GM12878 (cell line): ENCODE measurements around the gene POLR2I. TPM values are rescaled to one million over a fixed set of nuclear protein-coding genes. Genes with fewer than 3 reads are reported as not detected.

ENCODE experiments used
- BHLHE40 ChIP-seq, 2 experiments: fragments of 450-650 bp in 1 of 2; IDR thresholded peaks; 2 replicates each; pipeline ENCODE4 v1.6.1; 2011 to 2017; ENCODE audit warnings: low read depth in 2 of 2, borderline replicate concordance in 1 of 2, improper control_type of control experiment in 1 of 2, low read length in 1 of 2, mild to moderate bottlenecking in 1 of 2
- DPF2 ChIP-seq: fragments of 450-650 bp; IDR thresholded peaks from 2 replicates; pipeline ENCODE4 v1.6.1; 2017; ENCODE audit warnings: mild to moderate bottlenecking
- EGR1 ChIP-seq, 2 experiments: IDR thresholded peaks; 1 replicate in 1 of 2; 2 replicates in 1 of 2; pipeline ENCODE4 v1.6.1; 2011 to 2012; ENCODE audit warnings: low read depth in 2 of 2, low read length in 2 of 2, borderline replicate concordance in 1 of 2, mild to moderate bottlenecking in 1 of 2, moderate library complexity in 1 of 2
- FOXK2 ChIP-seq: fragments of 450-650 bp; IDR thresholded peaks from 2 replicates; pipeline ENCODE4 v1.6.1; 2017; ENCODE audit warnings: mild to moderate bottlenecking, moderate library complexity
- NR2F1 ChIP-seq: fragments of 450-650 bp; conservative IDR thresholded peaks from 2 replicates; pipeline ENCODE4 v1.6.1; 2017; ENCODE audit warnings: mild to moderate bottlenecking
- SIN3A ChIP-seq: IDR thresholded peaks from 2 replicates; pipeline ENCODE4 v1.6.1; 2012; ENCODE audit warnings: low read depth, low read length, improper control_type of control experiment
- SP1 ChIP-seq: IDR thresholded peaks from one replicate; pipeline ENCODE4 v1.6.1; 2011; ENCODE audit warnings: low read depth, low read length
- polyA plus RNA-seq, 11 experiments: library from polyadenylated mRNA; depleted of rRNA in 4 of 11; unstranded in 6 of 11; stranded (reverse) in 5 of 11; fragments of >200 nt; fragmentation: Nextera tagmentation in 4 of 11; fragmentation: Illumina TruSeq in 1 of 11; extraction: Ambion mirVana in 4 of 11; extraction: Trizol in 1 of 11; gene quantifications; 1 replicate in 1 of 11; 2 replicates in 10 of 11; pipeline versions ENCODE4 v1.2.1 to v1.2.3, GENCODE V29; 2011 to 2016; ENCODE audit warnings: inconsistent platforms in 2 of 11, missing spikeins in 2 of 11, low read depth in 1 of 11
- total RNA-seq, 4 experiments: library from RNA; depleted of rRNA in 3 of 4; stranded (reverse); fragments of >200 nt in 3 of 4; fragmentation: Illumina TruSeq in 1 of 4; extraction: Trizol in 1 of 4; gene quantifications; 2 replicates each; pipeline versions ENCODE4 v1.2.1 to v1.2.3, GENCODE V29; 2013 to 2021
- TF ChIP-seq, protein P1 (sequence below): fragments of 450-650 bp; IDR thresholded peaks from 2 replicates; pipeline ENCODE4 v1.6.1; 2017; ENCODE audit warnings: mild to moderate bottlenecking, moderate library complexity
- TF ChIP-seq, protein P2 (sequence below): fragments of 150-350 bp; IDR thresholded peaks from 2 replicates; pipeline ENCODE4 v1.6.1; 2014; ENCODE audit warnings: mild to moderate bottlenecking, low read depth, low read length
- TF ChIP-seq, protein P3 (sequence below): IDR thresholded peaks from 2 replicates; pipeline ENCODE4 v1.6.1; 2012; ENCODE audit warnings: improper control_type of control experiment, low read depth, low read length; ENCODE audit not compliant: insufficient replicate concordance
- TF ChIP-seq, protein P4 (sequence below): fragments of 450-650 bp; formaldehyde crosslinking; IDR thresholded peaks from 2 replicates; pipeline ENCODE4 v1.5.0; 2022; ENCODE audit warnings: mild to moderate bottlenecking, missing genetic modification characterization
- TF ChIP-seq, protein P5 (sequence below): fragments of 450-650 bp; IDR thresholded peaks from 2 replicates; pipeline ENCODE4 v1.6.1; 2016; ENCODE audit warnings: mild to moderate bottlenecking

POLR2I gene
- total and polyA plus RNA-seq, 10 of the 15 experiments (the other 5 are each of a cell fraction or from before 2014, with no cell fraction given), result 30.9 to 272 (median 202) TPM

DNA sequence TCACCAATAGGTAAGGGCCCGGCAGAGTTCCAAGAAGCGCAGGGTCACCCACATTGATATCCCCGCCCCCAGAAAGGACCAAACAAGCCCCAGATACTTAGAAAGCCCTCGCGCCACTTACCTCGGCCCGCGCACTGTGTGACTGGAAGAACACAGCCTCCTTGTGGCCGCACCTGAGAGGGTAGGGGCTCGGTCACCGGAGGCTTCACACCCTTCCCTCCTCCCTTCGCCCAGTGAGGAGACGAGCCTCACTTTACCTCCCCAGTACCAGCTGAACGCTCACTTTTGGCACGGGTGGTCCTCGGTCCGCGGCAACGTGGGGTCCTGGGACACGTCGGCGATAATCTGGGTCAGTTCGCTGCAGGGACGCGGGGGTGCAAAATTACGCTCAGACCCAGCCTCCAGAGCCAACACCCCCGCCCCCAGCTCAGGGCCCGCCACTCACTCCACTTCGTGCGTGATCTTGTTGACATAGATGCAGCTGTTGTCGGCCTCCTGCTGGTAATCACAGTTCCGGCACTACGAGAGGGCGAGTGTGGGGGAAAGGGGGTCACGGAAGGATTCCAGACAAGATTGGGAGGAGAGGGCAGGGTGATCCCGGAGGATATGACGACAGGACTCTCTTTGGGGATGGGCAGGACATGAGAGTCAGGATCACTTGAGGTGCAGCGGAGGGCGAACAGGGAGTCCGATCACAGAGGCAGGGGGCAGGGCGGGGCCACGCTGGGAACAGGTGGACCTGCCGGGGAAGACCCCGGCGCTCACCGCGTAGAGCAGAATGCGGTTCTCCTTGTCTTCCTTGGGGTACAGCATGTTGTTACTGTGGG, 568 bp downstream of the POLR2I start (continued):
- TF ChIP-seq, protein P1, sequence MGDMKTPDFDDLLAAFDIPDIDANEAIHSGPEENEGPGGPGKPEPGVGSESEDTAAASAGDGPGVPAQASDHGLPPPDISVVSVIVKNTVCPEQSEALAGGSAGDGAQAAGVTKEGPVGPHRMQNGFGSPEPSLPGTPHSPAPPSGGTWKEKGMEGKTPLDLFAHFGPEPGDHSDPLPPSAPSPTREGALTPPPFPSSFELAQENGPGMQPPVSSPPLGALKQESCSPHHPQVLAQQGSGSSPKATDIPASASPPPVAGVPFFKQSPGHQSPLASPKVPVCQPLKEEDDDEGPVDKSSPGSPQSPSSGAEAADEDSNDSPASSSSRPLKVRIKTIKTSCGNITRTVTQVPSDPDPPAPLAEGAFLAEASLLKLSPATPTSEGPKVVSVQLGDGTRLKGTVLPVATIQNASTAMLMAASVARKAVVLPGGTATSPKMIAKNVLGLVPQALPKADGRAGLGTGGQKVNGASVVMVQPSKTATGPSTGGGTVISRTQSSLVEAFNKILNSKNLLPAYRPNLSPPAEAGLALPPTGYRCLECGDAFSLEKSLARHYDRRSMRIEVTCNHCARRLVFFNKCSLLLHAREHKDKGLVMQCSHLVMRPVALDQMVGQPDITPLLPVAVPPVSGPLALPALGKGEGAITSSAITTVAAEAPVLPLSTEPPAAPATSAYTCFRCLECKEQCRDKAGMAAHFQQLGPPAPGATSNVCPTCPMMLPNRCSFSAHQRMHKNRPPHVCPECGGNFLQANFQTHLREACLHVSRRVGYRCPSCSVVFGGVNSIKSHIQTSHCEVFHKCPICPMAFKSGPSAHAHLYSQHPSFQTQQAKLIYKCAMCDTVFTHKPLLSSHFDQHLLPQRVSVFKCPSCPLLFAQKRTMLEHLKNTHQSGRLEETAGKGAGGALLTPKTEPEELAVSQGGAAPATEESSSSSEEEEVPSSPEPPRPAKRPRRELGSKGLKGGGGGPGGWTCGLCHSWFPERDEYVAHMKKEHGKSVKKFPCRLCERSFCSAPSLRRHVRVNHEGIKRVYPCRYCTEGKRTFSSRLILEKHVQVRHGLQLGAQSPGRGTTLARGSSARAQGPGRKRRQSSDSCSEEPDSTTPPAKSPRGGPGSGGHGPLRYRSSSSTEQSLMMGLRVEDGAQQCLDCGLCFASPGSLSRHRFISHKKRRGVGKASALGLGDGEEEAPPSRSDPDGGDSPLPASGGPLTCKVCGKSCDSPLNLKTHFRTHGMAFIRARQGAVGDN, result no peak
- TF ChIP-seq BHLHE40 (IDR thresholded peaks at IDR 0.05; ENCODE audit: borderline replicate concordance in 1 of 2, low read depth in 2 of 2, low read length in 1 of 2) (0 out of 4 replicates have a peak, but pooled peaks have one; percentile 3 to 4), SP1 (no peak), SIN3A (no peak), NR2F1 (no peak), EGR1 (IDR thresholded peaks at IDR 0.05; ENCODE audit: borderline replicate concordance in 1 of 2, low read depth in 2 of 2, low read length in 2 of 2) (no peak), DPF2 (0 out of 2 replicates have a peak, but pooled peaks have one; percentile 1), FOXK2 (peak; percentile 34; the same call in 1 of the 2 replicates)
- TF ChIP-seq, protein P2, sequence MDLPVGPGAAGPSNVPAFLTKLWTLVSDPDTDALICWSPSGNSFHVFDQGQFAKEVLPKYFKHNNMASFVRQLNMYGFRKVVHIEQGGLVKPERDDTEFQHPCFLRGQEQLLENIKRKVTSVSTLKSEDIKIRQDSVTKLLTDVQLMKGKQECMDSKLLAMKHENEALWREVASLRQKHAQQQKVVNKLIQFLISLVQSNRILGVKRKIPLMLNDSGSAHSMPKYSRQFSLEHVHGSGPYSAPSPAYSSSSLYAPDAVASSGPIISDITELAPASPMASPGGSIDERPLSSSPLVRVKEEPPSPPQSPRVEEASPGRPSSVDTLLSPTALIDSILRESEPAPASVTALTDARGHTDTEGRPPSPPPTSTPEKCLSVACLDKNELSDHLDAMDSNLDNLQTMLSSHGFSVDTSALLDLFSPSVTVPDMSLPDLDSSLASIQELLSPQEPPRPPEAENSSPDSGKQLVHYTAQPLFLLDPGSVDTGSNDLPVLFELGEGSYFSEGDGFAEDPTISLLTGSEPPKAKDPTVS, result no peak
- TF ChIP-seq, protein P3, sequence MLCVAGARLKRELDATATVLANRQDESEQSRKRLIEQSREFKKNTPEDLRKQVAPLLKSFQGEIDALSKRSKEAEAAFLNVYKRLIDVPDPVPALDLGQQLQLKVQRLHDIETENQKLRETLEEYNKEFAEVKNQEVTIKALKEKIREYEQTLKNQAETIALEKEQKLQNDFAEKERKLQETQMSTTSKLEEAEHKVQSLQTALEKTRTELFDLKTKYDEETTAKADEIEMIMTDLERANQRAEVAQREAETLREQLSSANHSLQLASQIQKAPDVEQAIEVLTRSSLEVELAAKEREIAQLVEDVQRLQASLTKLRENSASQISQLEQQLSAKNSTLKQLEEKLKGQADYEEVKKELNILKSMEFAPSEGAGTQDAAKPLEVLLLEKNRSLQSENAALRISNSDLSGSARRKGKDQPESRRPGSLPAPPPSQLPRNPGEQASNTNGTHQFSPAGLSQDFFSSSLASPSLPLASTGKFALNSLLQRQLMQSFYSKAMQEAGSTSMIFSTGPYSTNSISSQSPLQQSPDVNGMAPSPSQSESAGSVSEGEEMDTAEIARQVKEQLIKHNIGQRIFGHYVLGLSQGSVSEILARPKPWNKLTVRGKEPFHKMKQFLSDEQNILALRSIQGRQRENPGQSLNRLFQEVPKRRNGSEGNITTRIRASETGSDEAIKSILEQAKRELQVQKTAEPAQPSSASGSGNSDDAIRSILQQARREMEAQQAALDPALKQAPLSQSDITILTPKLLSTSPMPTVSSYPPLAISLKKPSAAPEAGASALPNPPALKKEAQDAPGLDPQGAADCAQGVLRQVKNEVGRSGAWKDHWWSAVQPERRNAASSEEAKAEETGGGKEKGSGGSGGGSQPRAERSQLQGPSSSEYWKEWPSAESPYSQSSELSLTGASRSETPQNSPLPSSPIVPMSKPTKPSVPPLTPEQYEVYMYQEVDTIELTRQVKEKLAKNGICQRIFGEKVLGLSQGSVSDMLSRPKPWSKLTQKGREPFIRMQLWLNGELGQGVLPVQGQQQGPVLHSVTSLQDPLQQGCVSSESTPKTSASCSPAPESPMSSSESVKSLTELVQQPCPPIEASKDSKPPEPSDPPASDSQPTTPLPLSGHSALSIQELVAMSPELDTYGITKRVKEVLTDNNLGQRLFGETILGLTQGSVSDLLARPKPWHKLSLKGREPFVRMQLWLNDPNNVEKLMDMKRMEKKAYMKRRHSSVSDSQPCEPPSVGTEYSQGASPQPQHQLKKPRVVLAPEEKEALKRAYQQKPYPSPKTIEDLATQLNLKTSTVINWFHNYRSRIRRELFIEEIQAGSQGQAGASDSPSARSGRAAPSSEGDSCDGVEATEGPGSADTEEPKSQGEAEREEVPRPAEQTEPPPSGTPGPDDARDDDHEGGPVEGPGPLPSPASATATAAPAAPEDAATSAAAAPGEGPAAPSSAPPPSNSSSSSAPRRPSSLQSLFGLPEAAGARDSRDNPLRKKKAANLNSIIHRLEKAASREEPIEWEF, result no peak
- TF ChIP-seq, protein P4, sequence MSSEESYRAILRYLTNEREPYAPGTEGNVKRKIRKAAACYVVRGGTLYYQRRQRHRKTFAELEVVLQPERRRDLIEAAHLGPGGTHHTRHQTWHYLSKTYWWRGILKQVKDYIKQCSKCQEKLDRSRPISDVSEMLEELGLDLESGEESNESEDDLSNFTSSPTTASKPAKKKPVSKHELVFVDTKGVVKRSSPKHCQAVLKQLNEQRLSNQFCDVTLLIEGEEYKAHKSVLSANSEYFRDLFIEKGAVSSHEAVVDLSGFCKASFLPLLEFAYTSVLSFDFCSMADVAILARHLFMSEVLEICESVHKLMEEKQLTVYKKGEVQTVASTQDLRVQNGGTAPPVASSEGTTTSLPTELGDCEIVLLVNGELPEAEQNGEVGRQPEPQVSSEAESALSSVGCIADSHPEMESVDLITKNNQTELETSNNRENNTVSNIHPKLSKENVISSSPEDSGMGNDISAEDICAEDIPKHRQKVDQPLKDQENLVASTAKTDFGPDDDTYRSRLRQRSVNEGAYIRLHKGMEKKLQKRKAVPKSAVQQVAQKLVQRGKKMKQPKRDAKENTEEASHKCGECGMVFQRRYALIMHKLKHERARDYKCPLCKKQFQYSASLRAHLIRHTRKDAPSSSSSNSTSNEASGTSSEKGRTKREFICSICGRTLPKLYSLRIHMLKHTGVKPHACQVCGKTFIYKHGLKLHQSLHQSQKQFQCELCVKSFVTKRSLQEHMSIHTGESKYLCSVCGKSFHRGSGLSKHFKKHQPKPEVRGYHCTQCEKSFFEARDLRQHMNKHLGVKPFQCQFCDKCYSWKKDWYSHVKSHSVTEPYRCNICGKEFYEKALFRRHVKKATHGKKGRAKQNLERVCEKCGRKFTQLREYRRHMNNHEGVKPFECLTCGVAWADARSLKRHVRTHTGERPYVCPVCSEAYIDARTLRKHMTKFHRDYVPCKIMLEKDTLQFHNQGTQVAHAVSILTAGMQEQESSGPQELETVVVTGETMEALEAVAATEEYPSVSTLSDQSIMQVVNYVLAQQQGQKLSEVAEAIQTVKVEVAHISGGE (CRISPR knock-in tag), result no peak
- TF ChIP-seq, protein P5, sequence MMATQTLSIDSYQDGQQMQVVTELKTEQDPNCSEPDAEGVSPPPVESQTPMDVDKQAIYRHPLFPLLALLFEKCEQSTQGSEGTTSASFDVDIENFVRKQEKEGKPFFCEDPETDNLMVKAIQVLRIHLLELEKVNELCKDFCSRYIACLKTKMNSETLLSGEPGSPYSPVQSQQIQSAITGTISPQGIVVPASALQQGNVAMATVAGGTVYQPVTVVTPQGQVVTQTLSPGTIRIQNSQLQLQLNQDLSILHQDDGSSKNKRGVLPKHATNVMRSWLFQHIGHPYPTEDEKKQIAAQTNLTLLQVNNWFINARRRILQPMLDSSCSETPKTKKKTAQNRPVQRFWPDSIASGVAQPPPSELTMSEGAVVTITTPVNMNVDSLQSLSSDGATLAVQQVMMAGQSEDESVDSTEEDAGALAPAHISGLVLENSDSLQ, result peak; percentile 88
